ENCODE results near the gene SLC9A7.

- TF ChIP-seq, protein P1, sequence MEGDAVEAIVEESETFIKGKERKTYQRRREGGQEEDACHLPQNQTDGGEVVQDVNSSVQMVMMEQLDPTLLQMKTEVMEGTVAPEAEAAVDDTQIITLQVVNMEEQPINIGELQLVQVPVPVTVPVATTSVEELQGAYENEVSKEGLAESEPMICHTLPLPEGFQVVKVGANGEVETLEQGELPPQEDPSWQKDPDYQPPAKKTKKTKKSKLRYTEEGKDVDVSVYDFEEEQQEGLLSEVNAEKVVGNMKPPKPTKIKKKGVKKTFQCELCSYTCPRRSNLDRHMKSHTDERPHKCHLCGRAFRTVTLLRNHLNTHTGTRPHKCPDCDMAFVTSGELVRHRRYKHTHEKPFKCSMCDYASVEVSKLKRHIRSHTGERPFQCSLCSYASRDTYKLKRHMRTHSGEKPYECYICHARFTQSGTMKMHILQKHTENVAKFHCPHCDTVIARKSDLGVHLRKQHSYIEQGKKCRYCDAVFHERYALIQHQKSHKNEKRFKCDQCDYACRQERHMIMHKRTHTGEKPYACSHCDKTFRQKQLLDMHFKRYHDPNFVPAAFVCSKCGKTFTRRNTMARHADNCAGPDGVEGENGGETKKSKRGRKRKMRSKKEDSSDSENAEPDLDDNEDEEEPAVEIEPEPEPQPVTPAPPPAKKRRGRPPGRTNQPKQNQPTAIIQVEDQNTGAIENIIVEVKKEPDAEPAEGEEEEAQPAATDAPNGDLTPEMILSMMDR (conservative IDR thresholded peaks at IDR 0.05 in 1 of 2, IDR thresholded peaks at IDR 0.05 in 1 of 2; ENCODE audit: low read depth in 1 of 2, low read length in 2 of 2): no peak
- no peak for TF ChIP-seq EZH2 (IDR thresholded peaks at IDR 0.05; ENCODE audit: low read length, missing control alignments)
Measured at GRCh38 chrX:46662188-46662958, 96.5 kb downstream of the SLC9A7 start.
